GF-D8 (cell line): ENCODE measurements around the gene PRSS8.
"Not testable (repeated sequence)": the region's sequence is repeated elsewhere in the genome, so short reads cannot be mapped to it uniquely, and the experiment has no call there.

ENCODE experiments used
- DNase-seq: peaks from one replicate; lab custom pipeline; 2025; lab: John Stamatoyannopoulos, UW

Gene PRSS8

DNA sequence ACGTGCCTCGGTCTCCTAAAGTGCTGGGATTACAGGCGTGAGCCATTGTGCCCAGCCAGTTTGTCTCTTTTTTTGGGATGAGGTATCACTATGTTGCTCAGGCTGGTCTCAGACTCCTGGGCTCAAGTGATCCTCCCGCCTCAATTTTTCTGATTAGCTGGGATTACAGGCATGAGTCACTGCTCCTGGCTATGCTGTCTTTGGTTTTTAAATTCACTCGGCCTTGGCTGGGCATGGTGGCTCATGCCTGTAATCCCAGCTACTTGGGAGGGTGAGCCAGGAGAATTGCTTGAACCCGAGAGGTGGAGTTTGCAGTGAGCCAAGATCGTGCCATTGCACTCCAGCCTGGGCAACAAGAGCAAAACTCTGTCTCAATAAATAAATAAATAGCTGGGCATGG, 8.9 kb upstream of the PRSS8 start:
- not testable (repeated sequence) for DNase-seq

DNA sequence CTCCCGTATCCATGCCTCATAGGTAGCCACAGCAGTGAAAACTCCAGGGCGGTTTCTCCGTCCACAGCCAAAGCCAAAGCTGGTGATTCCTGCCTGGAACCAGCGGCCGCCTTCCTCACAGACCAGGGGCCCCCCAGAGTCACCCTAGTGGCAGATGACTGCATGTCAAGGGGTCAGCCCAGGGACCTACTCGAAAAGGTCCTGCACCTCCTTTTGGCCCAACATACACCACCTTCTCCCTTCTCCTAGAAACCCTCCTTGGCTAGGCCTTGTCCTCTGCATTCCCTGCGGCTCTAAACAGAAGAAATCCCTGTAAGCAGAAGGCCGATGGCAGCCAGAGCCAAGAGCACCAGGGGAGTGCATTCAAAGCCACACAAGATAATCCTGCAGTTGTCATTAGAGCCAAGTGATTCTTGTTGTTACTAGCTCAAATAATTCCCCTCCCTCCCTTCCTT, 8.2 kb upstream of the PRSS8 start:
- DNase-seq: no peak

DNA sequence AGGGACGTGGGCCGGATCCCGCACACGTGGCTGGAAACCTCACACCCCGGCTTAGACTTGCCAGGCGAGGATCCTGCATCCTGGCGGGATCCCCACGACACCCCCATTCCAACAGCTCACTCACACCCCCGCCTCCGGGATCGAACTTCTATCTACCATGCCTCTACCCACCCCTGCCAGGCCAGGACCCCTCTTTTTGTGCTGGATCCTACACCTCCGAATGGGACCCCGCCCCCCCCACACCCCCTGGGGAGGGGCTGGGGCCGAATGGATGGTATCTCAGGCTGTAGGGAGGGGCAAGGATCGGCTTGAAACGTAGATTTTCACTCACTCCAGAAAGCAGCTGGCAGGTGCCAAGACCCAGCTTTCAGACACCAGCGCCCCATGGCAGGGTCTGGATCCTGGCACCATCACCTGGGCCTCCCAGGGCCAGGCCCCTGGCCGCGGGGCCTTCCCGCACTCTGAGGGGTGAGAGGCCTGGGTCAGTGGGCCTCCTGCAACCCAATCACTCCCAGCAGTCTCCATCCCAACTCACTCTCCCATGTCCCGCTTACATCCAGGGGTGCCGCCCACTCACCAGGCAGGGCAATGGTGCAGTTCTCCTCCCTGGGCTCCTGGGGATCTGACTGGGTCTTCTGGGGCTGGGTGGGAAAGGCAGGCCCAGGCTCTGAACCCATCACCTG, 7.6 kb upstream of the PRSS8 start:
- no peak for DNase-seq

DNA sequence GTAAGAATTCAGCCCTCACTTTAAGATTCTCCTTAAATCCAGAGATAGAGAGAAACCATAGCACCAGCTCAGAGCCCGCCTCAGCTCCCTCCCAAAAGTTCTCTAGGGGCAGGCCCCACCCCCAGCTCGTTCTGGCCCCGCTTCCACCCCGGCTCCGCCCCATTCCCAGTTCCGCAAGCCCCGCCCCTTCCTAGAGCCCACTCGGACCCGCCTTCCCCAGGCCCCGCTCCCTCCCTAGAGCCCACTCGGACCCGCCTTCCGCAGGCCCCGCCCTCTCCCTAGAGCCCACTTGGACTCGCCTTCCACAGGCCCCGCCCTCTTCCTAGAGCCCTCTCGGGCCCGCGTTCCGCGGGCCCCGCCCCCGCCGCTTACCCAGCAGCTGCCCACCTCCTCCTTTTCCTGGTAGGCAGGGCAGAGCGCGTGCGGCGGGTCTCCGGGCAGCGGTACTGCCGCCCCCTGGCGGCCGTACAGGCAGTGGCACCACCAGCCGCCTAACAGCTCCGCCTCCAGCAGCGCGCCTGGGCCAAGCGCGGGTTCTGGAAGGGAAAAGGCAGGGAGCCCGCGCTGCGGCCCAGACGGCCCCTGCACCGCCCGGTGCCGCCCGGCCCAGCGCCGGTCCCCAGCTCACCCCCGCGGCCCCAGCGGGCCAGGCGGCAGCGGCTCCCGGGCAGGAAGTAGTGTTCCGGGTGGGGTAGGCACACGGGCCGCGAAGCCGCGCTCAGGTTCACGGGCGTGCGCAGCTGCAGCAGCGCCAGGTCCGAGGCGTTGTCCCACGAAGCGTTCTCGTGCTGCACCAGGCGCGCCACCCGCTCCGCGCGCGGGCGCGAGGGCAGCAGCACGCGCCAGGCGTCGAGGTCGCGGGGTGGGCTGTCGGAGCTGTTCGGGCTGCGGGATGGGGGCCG, 6.8 kb upstream of the PRSS8 start:
- DNase-seq: peak; percentile 94

DNA sequence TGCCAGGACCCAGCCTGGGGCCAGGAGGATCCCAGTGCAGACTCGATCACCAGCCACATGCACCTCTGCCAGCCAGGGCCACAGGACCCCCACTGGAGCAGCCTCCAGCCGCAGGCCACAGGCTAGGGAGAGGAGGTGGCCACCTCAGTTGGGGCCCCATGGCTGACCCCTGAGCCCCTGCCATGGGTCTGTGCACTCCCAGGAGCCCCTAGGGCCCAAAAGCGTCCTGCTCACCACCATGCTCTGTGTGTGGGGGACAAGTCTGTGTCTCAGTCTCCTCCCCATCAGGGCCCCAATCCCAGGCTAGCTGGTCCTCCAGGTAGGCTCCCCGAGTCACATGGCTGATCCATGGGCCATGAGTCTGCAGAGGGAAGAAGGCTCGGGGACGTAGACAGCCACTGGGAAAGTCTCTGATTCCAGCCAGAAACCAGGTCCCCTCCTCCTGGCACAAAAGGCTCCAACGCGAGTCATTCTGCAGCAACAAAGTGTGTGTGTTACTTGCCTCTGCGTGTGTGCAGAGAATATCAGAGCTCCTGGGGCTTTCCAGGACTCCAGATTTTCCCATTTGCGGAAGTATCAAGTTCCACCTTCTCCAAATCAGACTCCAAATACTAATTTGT, 6.1 kb upstream of the PRSS8 start:
- DNase-seq: no peak

DNA sequence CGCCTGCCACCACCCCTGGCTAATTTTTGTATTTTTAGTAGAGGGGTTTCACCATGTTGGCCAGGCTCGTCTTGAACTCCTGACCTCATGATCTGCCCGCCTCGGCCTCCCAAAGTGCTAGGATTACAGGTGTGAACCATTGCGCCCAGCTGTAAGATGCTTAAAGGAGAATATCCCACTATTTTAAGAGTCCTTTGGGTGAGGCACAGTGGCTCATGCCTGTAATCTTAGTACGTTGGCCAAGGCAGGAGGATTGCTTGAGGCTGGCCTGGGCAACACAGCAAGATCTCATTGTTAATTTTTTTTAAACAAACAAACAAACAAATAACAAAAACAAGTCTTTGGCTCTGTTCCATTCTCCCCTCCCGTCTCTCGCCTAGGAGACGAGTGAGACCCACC, 5.5 kb upstream of the PRSS8 start:
- not testable (repeated sequence) for DNase-seq

DNA sequence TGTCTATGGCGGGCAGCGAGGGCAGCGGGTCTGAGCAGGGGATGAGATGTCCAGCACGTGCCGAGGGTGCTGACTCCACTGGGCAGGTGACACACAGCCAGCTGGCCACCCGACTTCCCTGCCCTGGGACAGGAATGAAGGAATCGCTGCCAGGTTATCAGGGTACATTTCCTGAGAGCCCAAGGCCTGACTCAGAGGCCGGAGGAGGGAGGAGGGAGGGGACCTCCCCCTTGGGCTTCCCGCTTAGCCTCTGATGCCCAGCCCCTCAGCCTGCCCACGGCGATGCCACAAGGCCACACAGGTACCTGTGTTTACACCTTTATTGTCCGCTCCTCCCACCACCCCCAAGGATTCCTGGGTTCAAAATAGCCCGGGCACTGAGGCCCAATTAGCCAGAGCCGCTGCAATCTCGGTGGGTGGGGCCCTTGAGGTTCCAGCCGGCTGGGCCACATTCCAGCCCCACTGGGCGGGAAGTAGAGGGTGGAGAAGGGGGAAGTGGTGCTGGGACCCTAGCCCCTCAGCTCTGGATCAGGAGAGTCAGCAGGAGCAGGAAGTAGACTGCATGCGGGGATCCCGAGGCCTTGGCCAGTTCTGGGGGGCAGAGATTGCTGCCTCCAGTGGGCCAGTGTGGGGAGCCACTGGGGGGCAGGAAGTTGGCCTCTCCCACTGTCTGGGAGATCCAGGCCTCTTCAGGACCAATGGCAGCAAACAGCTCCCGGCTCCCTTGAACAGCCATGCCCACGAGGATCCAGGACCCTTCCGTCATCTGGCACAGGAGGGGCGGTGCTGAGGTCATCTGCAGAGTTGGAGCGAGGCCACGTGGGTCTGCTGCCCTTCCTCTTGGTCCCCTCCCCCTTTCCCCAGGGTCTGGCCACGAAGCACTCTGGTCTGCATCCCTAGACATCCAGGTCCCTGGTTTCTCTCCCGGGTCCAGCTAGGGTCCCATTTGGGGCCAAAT, 3.4 kb upstream of the PRSS8 start:
- no peak for DNase-seq

DNA sequence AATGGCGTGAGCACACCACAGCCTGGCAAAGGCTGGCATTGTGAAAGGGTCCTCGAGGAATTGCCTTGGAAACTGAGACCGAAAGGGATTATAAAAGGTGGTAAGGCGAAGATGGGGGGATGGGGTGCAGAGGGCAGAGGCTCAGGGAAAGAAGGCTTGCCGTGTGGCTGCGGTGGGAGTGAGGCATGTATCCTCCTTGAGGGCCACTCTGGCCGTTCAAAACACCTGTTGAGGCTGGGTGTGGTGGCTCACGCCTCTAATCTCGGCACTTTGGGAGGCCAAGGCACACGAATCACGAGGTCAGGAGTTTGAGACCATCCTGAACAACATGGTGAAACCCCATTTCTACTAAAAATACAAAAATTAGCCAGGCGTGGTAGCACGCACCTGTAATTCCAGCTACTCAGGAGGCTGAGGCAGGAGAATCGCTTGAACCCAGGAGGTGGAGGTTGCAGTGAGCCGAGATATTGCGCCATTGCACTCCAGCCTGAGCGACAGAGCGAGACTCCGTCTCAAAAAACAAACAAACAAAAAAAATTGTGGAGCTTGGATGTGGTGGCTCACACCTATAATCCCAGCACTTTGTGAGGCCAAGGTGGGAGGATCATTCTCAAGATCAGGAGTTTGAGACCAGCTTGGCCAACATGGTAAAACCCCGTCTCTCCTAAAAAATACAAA, 1.4 kb upstream of the PRSS8 start:
- DNase-seq: not testable (repeated sequence)

DNA sequence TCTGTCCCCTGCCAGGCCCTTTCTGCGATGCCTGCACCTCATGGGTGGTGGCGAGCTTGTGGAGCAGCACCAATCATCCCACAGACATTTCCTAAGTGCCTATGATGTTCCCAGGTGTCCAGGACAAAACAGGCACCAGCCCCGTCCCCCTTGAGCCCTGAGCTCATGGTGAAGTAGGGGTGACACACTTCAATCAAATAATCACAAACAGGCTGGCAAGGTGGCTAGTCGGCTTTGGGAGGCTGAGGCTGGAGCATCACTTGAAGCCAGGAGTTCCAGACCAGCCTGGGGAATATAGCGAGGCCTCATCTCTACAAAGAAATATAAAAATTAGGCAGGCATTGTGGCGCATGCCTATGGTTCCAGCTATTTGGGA, 748 bp upstream of the PRSS8 start:
- no peak for DNase-seq

DNA sequence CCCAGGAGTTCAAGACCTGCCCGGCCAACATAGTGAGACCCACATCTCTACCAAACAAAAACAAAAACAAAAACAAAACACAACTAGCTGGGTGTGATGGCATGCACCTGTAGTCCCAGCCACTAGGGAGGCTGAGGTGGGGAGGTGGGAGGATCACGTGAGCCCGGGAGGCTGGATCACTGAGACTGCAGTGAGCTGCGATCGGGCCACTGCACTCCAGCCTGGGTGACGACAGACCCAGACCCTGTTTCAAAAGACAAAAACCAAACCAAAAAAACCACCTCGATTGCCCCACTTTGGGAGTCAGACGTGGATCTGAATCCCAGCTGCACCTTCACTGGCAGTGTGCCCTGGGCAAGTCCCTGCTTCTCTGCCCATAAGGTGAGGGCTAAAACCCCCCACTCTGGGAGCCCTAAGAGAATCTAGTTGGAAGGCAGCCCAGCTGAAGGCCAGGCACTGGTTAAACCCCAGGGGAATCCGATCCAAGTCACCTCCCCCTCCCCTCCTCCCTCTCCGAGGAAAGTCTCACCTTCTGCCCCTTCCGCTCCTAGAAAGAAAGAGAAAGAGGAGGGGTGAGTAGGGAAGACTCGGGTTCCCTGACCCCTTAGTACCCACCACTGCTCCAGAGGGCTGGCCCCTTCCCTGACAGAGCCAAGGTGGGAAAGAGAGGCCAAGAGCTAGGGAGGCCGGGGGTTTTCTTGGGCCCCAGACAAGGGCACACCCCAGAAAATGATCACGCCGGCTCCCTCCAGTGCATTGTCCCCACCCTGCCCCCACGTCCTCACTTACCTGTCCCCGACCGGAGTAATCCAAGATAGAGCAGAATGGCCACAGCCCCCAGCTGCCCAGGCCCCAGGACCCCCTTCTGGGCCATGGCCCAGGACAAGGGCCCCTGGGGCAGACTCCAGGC, 647 bp downstream of the PRSS8 start:
- peak; percentile 50 for DNase-seq

DNA sequence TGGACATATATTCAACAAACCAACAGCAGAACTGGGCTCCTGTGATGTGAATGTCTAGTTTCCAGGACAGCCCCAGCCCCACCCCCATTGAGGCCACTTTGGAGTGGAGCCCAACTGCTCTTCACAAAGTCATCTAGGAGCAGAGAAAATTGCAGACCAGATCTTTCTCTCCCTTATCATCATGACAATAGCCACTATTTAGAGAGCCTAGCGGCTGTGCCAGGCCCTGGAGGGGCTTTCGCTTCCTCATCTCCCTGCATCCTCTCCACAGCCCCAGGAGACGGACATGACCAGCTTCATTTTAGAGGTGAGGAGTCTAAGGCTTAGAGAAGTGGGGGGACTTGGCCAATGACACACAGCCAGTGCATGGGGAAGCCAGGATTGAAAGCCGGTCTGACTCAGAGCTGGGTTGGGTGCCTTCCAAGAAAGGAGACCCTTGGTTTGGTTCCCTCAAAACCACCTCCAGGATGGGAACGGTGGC, 1.4 kb downstream of the PRSS8 start:
- no peak for DNase-seq

DNA sequence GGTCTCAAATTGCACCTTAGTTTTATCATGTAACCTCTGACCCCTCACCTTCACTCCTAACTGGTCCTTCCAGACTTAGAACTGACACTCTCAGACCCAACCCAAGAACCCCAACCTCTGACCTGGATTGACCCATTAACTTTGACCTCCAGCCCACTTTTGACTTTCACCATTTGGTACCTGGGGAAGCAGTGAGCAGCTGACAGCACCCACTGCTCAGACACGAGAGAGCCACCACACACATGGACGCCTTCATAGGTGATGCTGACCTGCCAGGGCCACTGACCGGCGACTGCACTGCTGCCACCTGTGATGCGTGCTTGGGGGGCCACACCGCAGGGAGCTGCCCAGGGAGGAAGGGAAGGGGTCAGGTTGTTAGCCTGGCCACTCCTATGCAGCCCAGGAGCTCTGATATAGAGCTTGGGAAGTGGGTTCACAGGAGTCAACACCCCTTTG, 2.5 kb downstream of the PRSS8 start:
- DNase-seq: no peak

DNA sequence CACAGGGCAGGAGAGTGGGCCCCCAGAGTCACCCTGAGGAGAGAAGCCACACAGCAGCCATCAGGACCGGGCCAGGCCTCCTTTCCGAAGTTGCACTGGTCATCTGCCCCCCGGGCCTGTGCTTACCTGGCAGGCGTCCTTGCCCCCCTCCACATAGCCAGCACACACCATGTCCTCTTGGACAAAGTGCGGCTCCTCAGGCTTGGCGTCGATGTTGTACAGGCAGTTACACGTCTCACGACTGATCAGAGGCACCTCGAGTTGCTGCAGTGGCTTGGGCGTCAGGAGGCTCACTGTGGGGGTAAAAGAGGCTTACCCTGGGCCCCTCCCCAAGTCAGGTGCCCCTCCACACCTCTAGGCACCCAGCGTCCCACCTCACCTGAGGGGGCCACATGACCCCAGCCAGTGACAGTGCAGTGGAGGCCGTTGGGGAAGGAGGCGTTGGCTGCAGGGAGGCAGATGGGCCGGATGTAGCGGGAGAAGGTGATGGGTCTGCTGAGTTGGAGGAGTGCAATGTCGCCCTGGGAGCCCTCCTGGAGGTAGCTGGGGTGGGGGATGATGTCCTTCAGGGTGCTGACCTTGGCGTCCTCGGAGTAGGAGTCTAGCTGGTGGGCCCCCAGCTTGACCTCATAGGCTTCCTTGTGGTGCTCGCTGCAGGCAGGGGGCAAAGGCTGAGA, 3.1 kb downstream of the PRSS8 start:
- no peak for DNase-seq

DNA sequence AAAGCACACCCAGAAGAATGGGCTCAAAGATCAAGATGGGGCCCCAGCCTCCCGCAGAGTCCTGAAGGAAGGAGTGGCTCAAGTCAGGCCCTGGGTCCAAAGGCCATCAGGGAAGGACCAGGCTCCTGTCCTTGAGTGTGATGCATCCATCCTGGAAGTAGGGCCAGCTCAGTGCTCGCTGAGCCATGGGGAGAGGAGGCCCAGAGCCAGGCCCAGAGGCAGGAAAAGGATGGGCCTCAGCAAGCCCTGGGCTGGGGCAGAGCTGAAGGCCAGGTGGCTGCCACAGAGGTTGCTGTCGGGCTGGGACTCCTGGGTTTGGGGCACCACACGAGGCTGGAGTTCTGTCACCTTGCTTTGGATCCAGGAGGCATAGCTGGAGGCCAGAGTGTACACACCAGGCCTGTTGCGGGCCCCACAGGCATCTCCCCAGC, 3.7 kb downstream of the PRSS8 start:
- DNase-seq: no peak

DNA sequence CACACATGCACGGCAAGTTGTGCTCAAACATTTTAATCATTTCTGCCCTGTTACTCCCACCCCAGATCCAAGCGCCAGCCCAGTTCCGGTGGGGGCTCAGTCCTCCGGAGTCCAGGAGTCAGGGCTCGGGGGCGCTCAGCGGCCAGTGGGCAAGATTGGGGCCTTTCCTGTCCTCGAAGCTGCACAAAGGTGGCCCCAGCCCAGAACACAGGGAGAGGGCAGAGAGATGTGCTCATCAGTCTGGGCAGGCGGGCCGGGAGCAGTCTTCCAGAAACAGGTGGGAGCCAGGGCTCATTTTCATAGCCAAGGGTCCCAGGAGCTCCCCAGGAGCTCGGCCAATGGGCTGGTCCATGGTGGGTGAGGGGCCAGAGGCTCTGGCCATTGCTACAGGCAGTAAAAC, 4.1 kb downstream of the PRSS8 start:
- DNase-seq: no peak

DNA sequence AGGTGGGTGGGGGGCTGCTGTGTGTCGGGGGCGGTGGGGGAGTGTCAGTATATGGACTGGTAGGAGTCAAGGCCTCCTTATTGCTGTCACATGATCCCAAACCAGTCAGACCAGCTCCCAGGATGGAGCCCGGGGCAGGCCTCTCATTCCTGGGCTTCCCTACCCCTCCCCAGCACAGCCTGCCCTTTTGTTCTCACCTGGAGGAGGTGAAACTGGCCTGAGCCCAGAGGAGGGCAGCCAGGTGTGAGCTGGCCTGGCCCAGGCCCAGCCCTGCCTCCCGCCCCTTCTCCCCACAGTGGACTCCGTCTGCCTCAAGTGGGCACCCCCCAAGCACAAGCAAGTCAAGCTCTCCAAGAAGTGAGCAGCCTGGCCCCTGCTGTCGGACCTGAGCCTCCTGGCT, 4.6 kb downstream of the PRSS8 start:
- DNase-seq: no peak

DNA sequence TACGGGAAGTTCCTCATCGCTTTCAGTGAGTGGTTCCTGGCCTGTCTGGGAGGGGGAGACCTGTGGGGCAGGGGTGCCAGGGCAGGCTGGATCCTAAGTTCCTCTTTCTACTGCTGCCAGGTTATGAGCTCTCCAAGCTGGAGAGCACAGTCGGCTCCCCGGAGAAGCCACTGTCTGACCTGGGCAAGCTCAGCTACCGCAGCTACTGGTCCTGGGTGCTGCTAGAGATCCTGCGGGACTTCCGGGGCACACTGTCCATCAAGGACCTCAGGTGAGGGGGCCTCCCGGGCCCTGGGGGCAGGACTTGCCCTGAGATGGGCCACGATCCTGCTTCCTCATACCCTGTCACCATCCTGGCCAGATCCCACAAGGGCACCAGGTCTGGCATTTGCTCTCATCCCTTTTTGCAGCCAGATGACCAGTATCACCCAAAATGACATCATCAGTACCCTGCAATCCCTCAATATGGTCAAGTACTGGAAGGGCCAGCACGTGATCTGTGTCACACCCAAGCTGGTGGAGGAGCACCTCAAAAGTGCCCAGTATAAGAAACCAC, 5.1 kb downstream of the PRSS8 start:
- peak; percentile 58 for DNase-seq

DNA sequence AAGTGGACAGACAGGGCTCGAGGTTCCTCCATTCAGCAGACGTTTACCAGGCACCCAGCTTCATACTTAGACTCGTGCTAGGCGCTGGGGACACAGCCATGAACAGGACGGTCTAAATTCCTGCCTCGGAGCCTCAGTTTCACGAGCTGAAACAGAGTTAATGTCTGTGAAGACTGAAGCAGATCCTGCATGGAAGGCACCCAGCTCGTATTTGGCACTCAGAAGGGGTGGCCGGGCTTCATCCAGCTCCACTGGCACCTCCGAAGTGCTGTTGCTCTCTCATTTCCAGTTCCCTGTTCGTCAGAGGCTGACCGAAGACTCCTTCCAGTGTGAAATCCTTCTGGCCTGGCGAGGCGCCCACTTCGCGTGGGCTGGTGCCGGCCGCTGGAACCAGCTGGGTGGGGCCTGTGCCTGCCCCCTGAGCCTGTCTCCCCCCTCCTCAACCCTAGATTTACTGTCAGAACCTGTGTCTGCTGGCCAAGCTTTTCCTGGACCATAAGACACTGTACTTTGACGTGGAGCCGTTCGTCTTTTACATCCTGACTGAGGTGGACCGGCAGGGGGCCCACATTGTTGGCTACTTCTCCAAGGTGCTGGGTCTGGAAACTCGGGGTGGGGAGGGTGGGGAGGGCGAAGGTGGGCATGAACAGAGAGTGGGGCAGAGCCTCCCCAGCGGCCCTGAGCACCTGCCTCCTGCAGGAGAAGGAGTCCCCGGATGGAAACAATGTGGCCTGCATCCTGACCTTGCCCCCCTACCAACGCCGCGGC, 5.8 kb downstream of the PRSS8 start:
- peak; percentile 41 for DNase-seq
